BJ (cell line): ENCODE measurements around the gene CUL5. TPM values are rescaled to one million over a fixed set of nuclear protein-coding genes. Genes with fewer than 3 reads are reported as not detected.
"Not testable (repeated sequence)": the region's sequence is repeated elsewhere in the genome, so short reads cannot be mapped to it uniquely, and the experiment has no call there.

Experiments
- CTCF ChIA-PET: fragments of 350-600 bp; formaldehyde crosslinking; extraction: SDS; loops from one replicate; lab custom pipeline; 2021; ENCODE audit warnings: antibody characterized with exemption, inconsistent platforms; lab: Yijun Ruan, JAX
- POLR2A ChIA-PET: fragments of 300-600 bp; sonication (Branson Sonifier 250); formaldehyde crosslinking; extraction: SDS; loops from one replicate; lab custom pipeline; 2021; ENCODE audit warnings: antibody characterized with exemption; lab: Charles Lee
- DNase-seq: peaks from one replicate; pipeline ENCODE4 v3.0.0-alpha.2; 2011; ENCODE audit warnings: low read depth
- H3K27me3 ChIP-seq: 2 replicates; pipeline ENCODE4 v1.6.0; 2011; ENCODE audit warnings: low read length; ENCODE audit not compliant: control insufficient read depth, insufficient read depth
- H3K36me3 ChIP-seq: 2 replicates; pipeline ENCODE4 v1.5.1; 2011; ENCODE audit warnings: low read length; ENCODE audit not compliant: control insufficient read depth, insufficient read depth
- H3K4me3 ChIP-seq: 2 replicates; pipeline ENCODE4 v1.5.1; 2011; ENCODE audit warnings: low read depth, mild to moderate bottlenecking, control low read depth, low read length
- polyA plus RNA-seq: library from polyadenylated mRNA; depleted of rRNA; stranded (reverse); fragments of >200 nt; gene quantifications from 2 replicates; pipeline ENCODE4 v1.2.3, GENCODE V29; 2011
- TF ChIP-seq, protein P1 (sequence below): IDR thresholded peaks from 2 replicates; pipeline ENCODE4 v1.5.1; 2011; ENCODE audit warnings: low read depth, mild to moderate bottlenecking, control low read depth, inconsistent platforms, low read length, moderate library complexity; ENCODE audit not compliant: insufficient read depth

The CUL5 gene
- polyA plus RNA-seq, 1 experiment, result 16.8 TPM

GRCh38 chr11:108025387-108026080, 16.8 kb downstream of the CUL5 start:
- TF ChIP-seq, protein P1, sequence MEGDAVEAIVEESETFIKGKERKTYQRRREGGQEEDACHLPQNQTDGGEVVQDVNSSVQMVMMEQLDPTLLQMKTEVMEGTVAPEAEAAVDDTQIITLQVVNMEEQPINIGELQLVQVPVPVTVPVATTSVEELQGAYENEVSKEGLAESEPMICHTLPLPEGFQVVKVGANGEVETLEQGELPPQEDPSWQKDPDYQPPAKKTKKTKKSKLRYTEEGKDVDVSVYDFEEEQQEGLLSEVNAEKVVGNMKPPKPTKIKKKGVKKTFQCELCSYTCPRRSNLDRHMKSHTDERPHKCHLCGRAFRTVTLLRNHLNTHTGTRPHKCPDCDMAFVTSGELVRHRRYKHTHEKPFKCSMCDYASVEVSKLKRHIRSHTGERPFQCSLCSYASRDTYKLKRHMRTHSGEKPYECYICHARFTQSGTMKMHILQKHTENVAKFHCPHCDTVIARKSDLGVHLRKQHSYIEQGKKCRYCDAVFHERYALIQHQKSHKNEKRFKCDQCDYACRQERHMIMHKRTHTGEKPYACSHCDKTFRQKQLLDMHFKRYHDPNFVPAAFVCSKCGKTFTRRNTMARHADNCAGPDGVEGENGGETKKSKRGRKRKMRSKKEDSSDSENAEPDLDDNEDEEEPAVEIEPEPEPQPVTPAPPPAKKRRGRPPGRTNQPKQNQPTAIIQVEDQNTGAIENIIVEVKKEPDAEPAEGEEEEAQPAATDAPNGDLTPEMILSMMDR, result 0 out of 2 replicates have a peak, but pooled peaks have one; percentile 11
- ChIA-PET CTCF (no interaction called here), POLR2A (no interaction called here)
- Histone ChIP-seq H3K27me3 (no peaks in the 10 kb centered on the region), H3K4me3 (no peak overlapping the region), H3K36me3 (no peaks in the 10 kb centered on the region)
- DNase-seq, result no peak

- CTCF ChIA-PET, result interaction anchor here (1.2 kb wide), 1 partner anchor 18 kb away, joined by 4 read pairs; the partner anchor contains the start of gene CUL5
- TF ChIP-seq, protein P1, result no peak
- Histone ChIP-seq H3K36me3 (no peaks in the 10 kb centered on the region), H3K27me3 (no peaks in the 10 kb centered on the region), H3K4me3 (no peak overlapping the region)
- POLR2A ChIA-PET, result no interaction called here
- DNase-seq, result no peak
Measured at GRCh38 chr11:108027057-108027456, 18.4 kb downstream of the CUL5 start.

DNA sequence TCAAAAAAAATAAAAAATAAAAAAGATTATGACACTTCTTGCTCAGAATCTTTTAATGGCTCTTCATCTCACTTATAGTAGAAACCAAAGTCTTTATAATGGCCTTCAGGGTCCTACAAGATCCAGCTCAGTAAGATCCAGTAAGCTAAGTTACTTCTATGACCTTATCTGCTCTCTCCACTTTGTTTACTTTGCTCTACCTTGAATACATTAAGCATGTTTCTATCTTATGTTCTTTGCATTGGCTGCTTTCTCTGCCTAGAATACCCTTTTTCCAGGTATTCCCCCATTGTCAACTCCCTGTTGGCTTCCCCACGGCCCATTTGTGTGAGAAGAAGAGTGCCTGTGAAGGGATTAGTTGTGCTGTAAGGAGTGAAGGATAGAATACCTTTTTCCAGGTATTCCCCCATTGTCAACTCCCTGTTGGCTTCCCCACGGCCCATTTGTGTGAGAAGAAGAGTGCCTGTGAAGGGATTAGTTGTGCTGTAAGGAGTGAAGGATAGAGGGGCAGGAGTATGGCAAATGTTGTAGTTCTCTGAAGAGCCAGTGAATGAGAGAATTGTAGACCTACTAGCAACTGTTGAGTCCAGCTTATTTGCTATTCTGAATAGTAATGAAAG, 20.2 kb downstream of the CUL5 start:
- H3K27me3 ChIP-seq, H3K36me3 ChIP-seq, POLR2A ChIA-PET, DNase-seq, H3K4me3 ChIP-seq: not testable (repeated sequence)
- CTCF ChIA-PET, result interaction anchor here (0.7 kb wide), 1 partner anchor 1924 kb away, joined by 3 read pairs; no protein-coding TSS in a partner anchor

GRCh38 chr11:108031604-108032003, 22.9 kb downstream of the CUL5 start:
- DNase-seq, H3K36me3 ChIP-seq, POLR2A ChIA-PET, H3K27me3 ChIP-seq, H3K4me3 ChIP-seq: not testable (repeated sequence)
- CTCF ChIA-PET, result interaction anchor here (2.5 kb wide), 1 partner anchor 23 kb away, joined by 7 read pairs; the partner anchor contains the start of gene CUL5

GRCh38 chr11:108032800-108033199, 24.1 kb downstream of the CUL5 start:
- Histone ChIP-seq H3K36me3 (peaks cover 2% of the 10 kb centered on the region; the same call in 1 of the 2 replicates), H3K27me3 (no peaks in the 10 kb centered on the region), H3K4me3 (no peak overlapping the region)
- ChIA-PET CTCF (interaction anchor here (2.5 kb wide), 1 partner anchor 24 kb away, joined by 7 read pairs; the partner anchor contains the start of gene CUL5), POLR2A (no interaction called here)
- TF ChIP-seq, protein P1, result no peak
- no peak for DNase-seq

GRCh38 chr11:108034034-108034433, 25.3 kb downstream of the CUL5 start:
- CTCF ChIA-PET, result no interaction called here
- Histone ChIP-seq H3K36me3 (peaks cover 2% of the 10 kb centered on the region; the same call in 1 of the 2 replicates), H3K4me3 (no peak overlapping the region), H3K27me3 (no peaks in the 10 kb centered on the region)
- TF ChIP-seq, protein P1, result no peak
- no peak for DNase-seq
- POLR2A ChIA-PET, result no interaction called here
